Activated CD4-positive, alpha-beta T cell treated with anti-CD3 and anti-CD28 coated beads, Interleukin-10, Interleukin-2, amounts not matched to agents 100 ng/mL and 50 ng/mL, durations not matched to agents 16 hours and 8 hours (primary cell): ENCODE results near the gene ZMIZ2.
"Not testable (repeated sequence)": the region's sequence is repeated elsewhere in the genome, so short reads cannot be mapped to it uniquely, and the experiment has no call there.

Experiments
- DNase-seq: peaks from one replicate; pipeline ENCODE4 v3.0.0-alpha.2; 2020

ZMIZ2 gene

GRCh38 chr7:44775383-44776107 lies 26.9 kb downstream of the ZMIZ2 start:
- DNase-seq = no peak

GRCh38 chr7:44776211-44776610 lies 27.6 kb downstream of the ZMIZ2 start:
- no peak for DNase-seq

- DNase-seq = no peak
These were observed 33.8 kb downstream of the ZMIZ2 start for GRCh38 chr7:44782460-44782859.

GRCh38 chr7:44783407-44783806 lies 34.8 kb downstream of the ZMIZ2 start:
- no peak for DNase-seq

GRCh38 chr7:44784364-44784763 lies 35.7 kb downstream of the ZMIZ2 start:
- DNase-seq = no peak

GRCh38 chr7:44785218-44785617 lies 36.6 kb downstream of the ZMIZ2 start:
- DNase-seq = not testable (repeated sequence)

GRCh38 chr7:44787041-44787440 lies 38.4 kb downstream of the ZMIZ2 start:
- no peak for DNase-seq

GRCh38 chr7:44787762-44788161 lies 39.1 kb downstream of the ZMIZ2 start:
- DNase-seq = no peak

- no peak for DNase-seq
These were observed 41.3 kb downstream of the ZMIZ2 start for GRCh38 chr7:44789990-44790389.

- DNase-seq = no peak
These were observed 42.9 kb downstream of the ZMIZ2 start for GRCh38 chr7:44791278-44792219.

GRCh38 chr7:44793919-44794318 lies 45.3 kb downstream of the ZMIZ2 start:
- DNase-seq = no peak

- no peak for DNase-seq
These were observed 45.7 kb downstream of the ZMIZ2 start for GRCh38 chr7:44794331-44794730.

GRCh38 chr7:44796034-44796503 lies 47.4 kb downstream of the ZMIZ2 start:
- no peak for DNase-seq

- DNase-seq = peak; percentile 100
These were observed 48.1 kb downstream of the ZMIZ2 start, which contains the start of gene PPIA for GRCh38 chr7:44796504-44797328. PPIA (plus strand) TSS chr7:44796681; CDS start chr7:44796725, 44 bp downstream.

- DNase-seq = peak; percentile 92
These were observed 48.9 kb downstream of the ZMIZ2 start for GRCh38 chr7:44797329-44798258.

GRCh38 chr7:44798649-44799305 lies 50.1 kb downstream of the ZMIZ2 start:
- DNase-seq = no peak

GRCh38 chr7:44799939-44800338 lies 51.3 kb downstream of the ZMIZ2 start:
- no peak for DNase-seq

GRCh38 chr7:44801890-44802289 lies 53.2 kb downstream of the ZMIZ2 start:
- DNase-seq = peak; percentile 15

- DNase-seq = no peak
These were observed 53.9 kb downstream of the ZMIZ2 start for GRCh38 chr7:44802418-44803025.

- peak; percentile 38 for DNase-seq
These were observed 55.3 kb downstream of the ZMIZ2 start for GRCh38 chr7:44803828-44804519.
